HepG2 (cell line): ENCODE results near the gene EGFR. TPM values are rescaled to one million over a fixed set of nuclear protein-coding genes. Genes with fewer than 3 reads are reported as not detected.
A peak's percentile ranks its signal among the peaks of the same experiment; 100 is the strongest.

ENCODE experiments used
- FOXP1 ChIP-seq, 2 experiments: fragments of 450-650 bp in 1 of 2; IDR thresholded peaks; 2 replicates each; pipeline ENCODE4 v1.6.1; 2017 to 2018; ENCODE audit warnings: antibody characterized with exemption in 1 of 2
- GLI4 ChIP-seq: sonication (generic); formaldehyde crosslinking; IDR thresholded peaks from 2 replicates; pipeline ENCODE4 v1.5.1; 2020; ENCODE audit warnings: missing genetic modification reagents, mild to moderate bottlenecking, moderate library complexity, borderline replicate concordance
- HDAC1 ChIP-seq: sonication (generic); formaldehyde crosslinking; IDR thresholded peaks from 2 replicates; pipeline ENCODE4 v1.5.1; 2020; ENCODE audit warnings: mild to moderate bottlenecking, missing genetic modification reagents
- HMGA1 ChIP-seq: sonication (generic); formaldehyde crosslinking; conservative IDR thresholded peaks from 2 replicates; pipeline ENCODE4 v1.4.0; 2020; ENCODE audit warnings: missing genetic modification reagents
- KLF12 ChIP-seq: sonication (generic); formaldehyde crosslinking; IDR thresholded peaks from 2 replicates; pipeline ENCODE4 v1.4.0; 2020; ENCODE audit warnings: missing genetic modification reagents, borderline replicate concordance
- MAF1 ChIP-seq: sonication (generic); formaldehyde crosslinking; IDR thresholded peaks from 2 replicates; pipeline ENCODE4 v1.5.0; 2020; ENCODE audit warnings: missing genetic modification reagents, borderline replicate concordance
- NR2C2 ChIP-seq: sonication (generic); formaldehyde crosslinking; IDR thresholded peaks from 2 replicates; pipeline ENCODE4 v1.4.0; 2020; ENCODE audit warnings: missing genetic modification reagents, mild to moderate bottlenecking, moderate library complexity, borderline replicate concordance
- NR2F6 ChIP-seq, 2 experiments: IDR thresholded peaks; 2 replicates each; pipeline ENCODE4 v1.6.1; 2016; ENCODE audit warnings: antibody characterized with exemption in 1 of 2, mild to moderate bottlenecking in 1 of 2
- POLR2A ChIP-seq, 2 experiments: IDR thresholded peaks; 2 replicates each; pipeline ENCODE4 v1.6.1; 2011; ENCODE audit warnings: low read depth in 2 of 2, low read length in 2 of 2, mild to moderate bottlenecking in 1 of 2, moderate library complexity in 1 of 2; ENCODE audit not compliant: insufficient read depth in 1 of 2
- POLR2AphosphoS5 ChIP-seq: IDR thresholded peaks from 2 replicates; pipeline ENCODE4 v1.6.1; 2012; ENCODE audit warnings: low read depth, low read length
- REPIN1 ChIP-seq: sonication (generic); formaldehyde crosslinking; IDR thresholded peaks from 2 replicates; pipeline ENCODE4 v1.8.0; 2022; ENCODE audit warnings: missing genetic modification reagents, low read depth, mild to moderate bottlenecking, borderline replicate concordance
- RXRB ChIP-seq: IDR thresholded peaks from 2 replicates; pipeline ENCODE4 v1.6.1; 2016; ENCODE audit warnings: borderline replicate concordance, missing genetic modification reagents, missing compliant biosample characterization
- TAF15 ChIP-seq: fragments of 200-400 bp; formaldehyde crosslinking; IDR thresholded peaks from one replicate; pipeline ENCODE4 v1.6.1; 2018; ENCODE audit warnings: mild to moderate bottlenecking, low read depth, low read length; ENCODE audit not compliant: poor library complexity, severe bottlenecking
- TFDP1 ChIP-seq: IDR thresholded peaks from 2 replicates; pipeline ENCODE4 v1.6.1; 2016; ENCODE audit warnings: missing compliant biosample characterization, missing genetic modification reagents, borderline replicate concordance
- YY1 ChIP-seq: IDR thresholded peaks from 2 replicates; pipeline ENCODE4 v1.6.1; 2011; ENCODE audit warnings: low read length, low read depth, moderate library complexity, mild to moderate bottlenecking; ENCODE audit not compliant: insufficient read depth, insufficient replicate concordance
- ZMAT3 ChIP-seq: sonication (generic); formaldehyde crosslinking; conservative IDR thresholded peaks from 2 replicates; pipeline ENCODE4 v1.7.0; 2021; ENCODE audit warnings: missing genetic modification reagents
- ZNF101 ChIP-seq: sonication (generic); formaldehyde crosslinking; IDR thresholded peaks from 2 replicates; pipeline ENCODE4 v1.4.0; 2020; ENCODE audit warnings: mild to moderate bottlenecking, low read depth, missing genetic modification reagents, borderline replicate concordance
- ZNF441 ChIP-seq: sonication (generic); formaldehyde crosslinking; IDR thresholded peaks from 2 replicates; pipeline ENCODE4 v1.7.0; 2021; ENCODE audit warnings: missing genetic modification reagents, borderline replicate concordance
- ZNF547 ChIP-seq: sonication (generic); formaldehyde crosslinking; IDR thresholded peaks from 2 replicates; pipeline ENCODE4 v1.5.1; 2020; ENCODE audit warnings: mild to moderate bottlenecking, missing genetic modification reagents
- ZNF589 ChIP-seq: sonication (generic); formaldehyde crosslinking; conservative IDR thresholded peaks from 2 replicates; pipeline ENCODE4 v1.8.0; 2022; ENCODE audit warnings: mild to moderate bottlenecking, moderate library complexity, missing genetic modification reagents
- ZNF782 ChIP-seq: sonication (generic); formaldehyde crosslinking; IDR thresholded peaks from 2 replicates; pipeline ENCODE4 v1.4.0; 2020; ENCODE audit warnings: missing genetic modification reagents, mild to moderate bottlenecking, borderline replicate concordance
- polyA plus RNA-seq, 8 experiments: library from polyadenylated mRNA; depleted of rRNA in 3 of 8; stranded (reverse) in 7 of 8; unstranded in 1 of 8; fragments of >200 nt; fragmentation: Illumina TruSeq in 4 of 8; extraction: Trizol in 4 of 8; gene quantifications; 2 replicates each; pipeline versions ENCODE4 v1.2.1 to v1.2.3, GENCODE V29; 2011 to 2016; ENCODE audit warnings: low read depth in 4 of 8, missing spikeins in 1 of 8, mixed read lengths in 1 of 8; ENCODE audit not compliant: insufficient read depth in 1 of 8
- total RNA-seq, 5 experiments: library from RNA; depleted of rRNA; stranded (reverse); fragments of >200 nt; fragmentation: Illumina TruSeq; extraction: Trizol; gene quantifications; 2 replicates each; pipeline ENCODE4 v1.2.3, GENCODE V29; 2016; ENCODE audit warnings: low read depth in 1 of 5
- TF ChIP-seq, protein P1 (sequence below): sonication (generic); formaldehyde crosslinking; IDR thresholded peaks from 2 replicates; pipeline ENCODE4 v1.4.0; 2020; ENCODE audit warnings: mild to moderate bottlenecking, missing genetic modification reagents
- TF ChIP-seq, protein P2 (sequence below): sonication (generic); formaldehyde crosslinking; IDR thresholded peaks from 2 replicates; pipeline ENCODE4 v1.5.0; 2020; ENCODE audit warnings: mild to moderate bottlenecking, missing genetic modification reagents

Gene EGFR
- total and polyA plus RNA-seq, 2 of the 13 experiments (the other 11 are each of a cell fraction or from before 2014, with no cell fraction given) = 7.0 to 10.0 TPM

DNA sequence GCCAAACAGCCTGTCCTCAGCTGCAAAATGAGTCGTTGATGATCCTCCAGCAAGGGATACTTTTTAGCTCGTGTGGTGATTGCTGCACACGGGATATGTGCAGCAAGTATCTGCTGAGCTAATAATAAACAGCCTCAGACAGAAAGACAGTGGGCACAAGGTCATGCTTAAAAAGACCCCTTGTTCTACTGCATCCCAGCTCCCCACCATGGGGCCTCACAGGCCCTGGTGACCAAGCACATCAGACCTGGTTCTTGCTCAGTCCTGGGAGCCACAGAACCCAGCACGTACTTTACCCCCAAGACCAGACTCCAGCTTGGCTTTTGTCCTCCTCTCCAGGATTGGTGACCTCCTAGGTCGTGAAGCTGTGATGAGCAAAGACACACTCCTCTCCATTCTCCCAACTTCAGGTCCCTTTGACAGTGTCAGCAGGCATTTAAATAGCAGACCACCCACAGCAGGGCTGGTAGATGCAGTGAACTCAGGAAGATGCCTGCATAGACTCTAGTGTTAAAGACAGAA lies 50.5 kb downstream of the EGFR start (continued):
- no peak for TF ChIP-seq FOXP1 (IDR thresholded peaks at IDR 0.05)
- TF ChIP-seq FOXP1 (CRISPR knock-in tag; IDR thresholded peaks at IDR 0.05) = peak; percentile 25; the same call in 1 of the 2 replicates
- TF ChIP-seq ZNF782 (CRISPR knock-in tag) = no peak
- peak; percentile 67 for TF ChIP-seq NR2F6 (IDR thresholded peaks at IDR 0.05)
- TF ChIP-seq NR2F6 (CRISPR knock-in tag; IDR thresholded peaks at IDR 0.05) = peak; percentile 60; the same call in 1 of the 2 replicates
- TF ChIP-seq ZMAT3 (CRISPR knock-in tag) = no peak
- TF ChIP-seq KLF12 (CRISPR knock-in tag) = no peak
- TF ChIP-seq POLR2AphosphoS5 = no peak
- TF ChIP-seq, protein P1, sequence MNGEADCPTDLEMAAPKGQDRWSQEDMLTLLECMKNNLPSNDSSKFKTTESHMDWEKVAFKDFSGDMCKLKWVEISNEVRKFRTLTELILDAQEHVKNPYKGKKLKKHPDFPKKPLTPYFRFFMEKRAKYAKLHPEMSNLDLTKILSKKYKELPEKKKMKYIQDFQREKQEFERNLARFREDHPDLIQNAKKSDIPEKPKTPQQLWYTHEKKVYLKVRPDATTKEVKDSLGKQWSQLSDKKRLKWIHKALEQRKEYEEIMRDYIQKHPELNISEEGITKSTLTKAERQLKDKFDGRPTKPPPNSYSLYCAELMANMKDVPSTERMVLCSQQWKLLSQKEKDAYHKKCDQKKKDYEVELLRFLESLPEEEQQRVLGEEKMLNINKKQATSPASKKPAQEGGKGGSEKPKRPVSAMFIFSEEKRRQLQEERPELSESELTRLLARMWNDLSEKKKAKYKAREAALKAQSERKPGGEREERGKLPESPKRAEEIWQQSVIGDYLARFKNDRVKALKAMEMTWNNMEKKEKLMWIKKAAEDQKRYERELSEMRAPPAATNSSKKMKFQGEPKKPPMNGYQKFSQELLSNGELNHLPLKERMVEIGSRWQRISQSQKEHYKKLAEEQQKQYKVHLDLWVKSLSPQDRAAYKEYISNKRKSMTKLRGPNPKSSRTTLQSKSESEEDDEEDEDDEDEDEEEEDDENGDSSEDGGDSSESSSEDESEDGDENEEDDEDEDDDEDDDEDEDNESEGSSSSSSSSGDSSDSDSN (CRISPR knock-in tag) = no peak
- no peak for TF ChIP-seq TFDP1
- TF ChIP-seq POLR2A (IDR thresholded peaks at IDR 0.05; ENCODE audit: insufficient read depth in 1 of 2, low read depth in 2 of 2, low read length in 2 of 2) = 0 out of 4 replicates have a peak, but pooled peaks of 1 of the 2 experiments have one; percentile 23
- TF ChIP-seq, protein P2, sequence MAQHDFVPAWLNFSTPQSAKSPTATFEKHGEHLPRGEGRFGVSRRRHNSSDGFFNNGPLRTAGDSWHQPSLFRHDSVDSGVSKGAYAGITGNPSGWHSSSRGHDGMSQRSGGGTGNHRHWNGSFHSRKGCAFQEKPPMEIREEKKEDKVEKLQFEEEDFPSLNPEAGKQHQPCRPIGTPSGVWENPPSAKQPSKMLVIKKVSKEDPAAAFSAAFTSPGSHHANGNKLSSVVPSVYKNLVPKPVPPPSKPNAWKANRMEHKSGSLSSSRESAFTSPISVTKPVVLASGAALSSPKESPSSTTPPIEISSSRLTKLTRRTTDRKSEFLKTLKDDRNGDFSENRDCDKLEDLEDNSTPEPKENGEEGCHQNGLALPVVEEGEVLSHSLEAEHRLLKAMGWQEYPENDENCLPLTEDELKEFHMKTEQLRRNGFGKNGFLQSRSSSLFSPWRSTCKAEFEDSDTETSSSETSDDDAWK = no peak
- peak; percentile 77 for TF ChIP-seq HDAC1 (CRISPR knock-in tag)
- peak; percentile 10; the same call in 1 of the 2 replicates for TF ChIP-seq NR2C2 (CRISPR knock-in tag)
- TF ChIP-seq ZNF589 (CRISPR knock-in tag) = no peak
- 0 out of 2 replicates have a peak, but pooled peaks have one; percentile 32 for TF ChIP-seq REPIN1
- no peak for TF ChIP-seq ZNF441 (CRISPR knock-in tag)
- peak; percentile 27 for TF ChIP-seq YY1
- peak; percentile 76; the same call in 1 of the 2 replicates for TF ChIP-seq RXRB (CRISPR knock-in tag)
- no peak for TF ChIP-seq ZNF547 (CRISPR knock-in tag)
- no peak for TF ChIP-seq GLI4 (CRISPR knock-in tag)
- TF ChIP-seq MAF1 (CRISPR knock-in tag) = no peak
- TF ChIP-seq ZNF101 (CRISPR knock-in tag) = no peak
- TF ChIP-seq HMGA1 = no peak
- TF ChIP-seq TAF15 = no peak
